Measurements from ENCODE around the gene RPL36. TPM values are rescaled to one million over a fixed set of nuclear protein-coding genes. Genes with fewer than 3 reads are reported as not detected.

RPL36 gene
- total and polyA plus RNA-seq, 5 donors from 2014 or later = 984 to 2,703 (median 1,992) TPM

DNA sequence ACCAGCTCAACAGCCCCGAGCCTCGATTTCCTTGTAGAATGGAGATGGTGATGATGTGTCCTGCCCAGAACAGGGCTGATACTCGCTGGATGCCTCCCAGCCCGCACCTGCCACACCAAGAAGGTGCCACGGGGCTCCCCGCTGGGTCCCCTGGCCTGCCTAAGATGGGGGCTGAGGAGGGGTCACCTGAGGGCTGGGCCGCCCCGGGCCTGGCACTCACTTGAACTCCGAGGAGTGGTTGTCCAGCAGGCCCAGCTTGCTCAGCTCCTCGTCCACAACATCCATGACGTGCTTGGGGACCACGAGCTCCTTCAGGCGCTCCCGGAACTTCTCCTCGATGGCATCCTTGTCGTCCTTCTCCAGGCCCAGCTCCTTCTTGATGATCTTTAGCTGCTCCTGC is 15.5 kb downstream of the RPL36 start:
- DNase-seq (no peak), ATAC-seq (ENCODE audit: low read depth in 2 of 2) (no peak)
- Mint-ChIP-seq H3K4me1 (peaks cover 0 to 7% (median under 1%) of the 10 kb centered on the region in 4 donors), H3K27ac (peak overlapping the region in 1 of 3 donors; percentile 77), H3K4me3 (no peak overlapping the region), H3K27me3 (no peaks in the 10 kb centered on the region), H3K36me3 (peaks cover 10% of the 10 kb centered on the region), H3K9me3 (no peaks in the 10 kb centered on the region)
- no peak overlapping the region for H3K27ac ChIP-seq (ENCODE audit: insufficient read depth, low read length, poor library complexity, severe bottlenecking)
- H3K27me3 ChIP-seq (ENCODE audit: control insufficient read depth, insufficient read depth, low read length) = no peaks in the 10 kb centered on the region
- no peaks in the 10 kb centered on the region for H3K4me1 ChIP-seq (ENCODE audit: control insufficient read depth, insufficient read depth, low read length, poor library complexity, severe bottlenecking)
- no peaks in the 10 kb centered on the region for H3K9me3 ChIP-seq (ENCODE audit: control insufficient read depth in 2 of 2, low read length in 2 of 2)
- peaks cover 35% of the 10 kb centered on the region for H3K36me3 ChIP-seq (ENCODE audit: control insufficient read depth, insufficient read depth, low read length)
- H3K4me3 ChIP-seq (ENCODE audit: low read depth, low read length) = no peak overlapping the region

DNA sequence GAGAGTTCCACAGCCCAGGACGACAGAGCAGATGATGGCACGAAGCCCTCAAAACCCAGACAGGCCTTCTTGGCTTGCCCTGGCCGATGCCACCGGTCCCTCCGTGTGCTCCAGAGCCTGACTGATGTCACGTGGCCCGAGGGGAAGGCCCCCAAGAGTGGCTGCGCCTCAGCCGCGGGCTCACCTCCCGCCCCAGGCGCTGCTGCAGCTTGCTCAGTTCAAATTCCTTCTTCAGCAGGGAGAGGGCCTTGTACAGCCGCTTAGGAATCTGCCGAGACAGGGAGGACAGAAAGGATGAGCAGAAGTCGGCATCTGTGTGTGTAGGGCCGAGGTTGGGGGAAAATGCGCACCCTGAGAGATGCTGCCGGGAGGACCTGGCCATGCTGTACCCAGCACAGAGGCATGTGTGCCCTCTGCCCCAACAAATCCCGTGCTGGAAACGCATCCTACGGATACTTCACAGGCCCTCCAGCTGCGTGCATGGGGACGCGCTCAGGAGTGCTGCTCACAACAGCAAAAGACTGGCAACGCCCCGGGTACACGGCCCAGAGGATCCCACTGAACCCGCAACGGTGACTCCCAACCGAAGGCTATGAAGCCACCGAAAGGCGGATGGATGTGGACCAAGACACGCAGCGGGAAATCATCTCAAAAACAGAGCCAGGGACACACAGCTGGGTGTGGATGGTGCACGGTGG is 16.9 kb downstream of the RPL36 start:
- Mint-ChIP-seq H3K27ac (peak overlapping the region in 2 of 3 donors; percentile 31 to 90), H3K9me3 (no peaks in the 10 kb centered on the region), H3K36me3 (peaks cover 10% of the 10 kb centered on the region), H3K4me1 (peaks cover 0 to 2% (median 0%) of the 10 kb centered on the region in 4 donors), H3K27me3 (no peaks in the 10 kb centered on the region), H3K4me3 (peak overlapping the region in 1 of 4 donors; percentile 32)
- no peaks in the 10 kb centered on the region for H3K4me1 ChIP-seq (ENCODE audit: control insufficient read depth, insufficient read depth, low read length, poor library complexity, severe bottlenecking)
- no peaks in the 10 kb centered on the region for H3K27me3 ChIP-seq (ENCODE audit: control insufficient read depth, insufficient read depth, low read length)
- no peak for DNase-seq
- no peak for ATAC-seq (ENCODE audit: low read depth in 2 of 2)
- H3K9me3 ChIP-seq (ENCODE audit: control insufficient read depth in 2 of 2, low read length in 2 of 2) = no peaks in the 10 kb centered on the region
- no peak overlapping the region for H3K4me3 ChIP-seq (ENCODE audit: low read depth, low read length)
- no peak overlapping the region for H3K27ac ChIP-seq (ENCODE audit: insufficient read depth, low read length, poor library complexity, severe bottlenecking)
- peaks cover 44% of the 10 kb centered on the region for H3K36me3 ChIP-seq (ENCODE audit: control insufficient read depth, insufficient read depth, low read length)

DNA sequence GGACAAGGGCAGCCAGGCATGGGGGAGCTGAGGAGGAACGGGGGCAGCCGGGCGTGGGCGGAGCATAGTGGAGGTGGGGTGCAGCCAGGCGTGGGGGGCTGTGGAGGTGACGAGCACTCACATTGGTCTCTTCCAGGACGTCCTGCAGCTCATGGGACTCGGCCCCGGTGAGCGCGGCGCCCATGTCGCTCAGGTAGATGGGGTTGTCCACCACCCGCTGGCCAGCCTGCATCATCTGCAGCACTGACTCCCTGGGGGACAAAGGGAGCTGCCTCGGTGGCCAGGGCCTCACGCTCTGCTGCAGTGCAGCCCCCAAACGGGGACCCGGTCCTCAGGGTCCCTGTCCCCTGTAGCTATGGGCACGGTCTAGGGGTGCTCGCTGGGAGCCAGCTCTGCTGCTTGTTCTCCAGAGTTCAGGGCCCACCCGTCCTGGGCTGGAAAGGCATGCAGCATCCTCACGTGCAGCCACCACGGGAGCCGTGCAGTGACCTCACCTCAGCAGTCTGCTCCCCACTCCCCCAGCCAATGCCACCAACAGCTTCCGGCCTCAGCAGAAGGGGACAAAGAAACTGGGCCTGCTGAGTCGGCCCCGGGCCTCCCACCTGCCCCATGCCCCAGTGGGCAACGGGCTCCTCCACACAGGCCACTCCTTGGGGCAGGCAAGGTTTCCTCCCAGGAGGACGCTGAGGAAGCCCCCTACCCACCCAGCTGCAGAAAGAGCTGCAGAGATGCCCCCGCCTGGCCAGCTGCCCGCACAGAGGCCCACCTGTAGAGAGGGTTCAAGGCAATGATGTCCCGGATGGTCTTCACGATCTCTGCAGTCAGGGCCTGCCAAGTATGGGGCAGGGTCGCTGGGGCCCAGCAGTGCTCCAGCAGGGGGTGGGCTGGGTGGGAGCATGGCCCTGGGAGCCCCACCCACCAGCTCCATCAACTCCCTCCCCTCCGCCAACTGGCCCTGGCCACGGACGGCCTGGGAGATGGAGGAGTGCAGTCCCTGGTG is 17.8 kb downstream of the RPL36 start:
- Histone ChIP-seq H3K27me3 (ENCODE audit: control insufficient read depth, insufficient read depth, low read length) (no peaks in the 10 kb centered on the region), H3K9me3 (ENCODE audit: control insufficient read depth in 2 of 2, low read length in 2 of 2) (no peaks in the 10 kb centered on the region), H3K27ac (ENCODE audit: insufficient read depth, low read length, poor library complexity, severe bottlenecking) (no peak overlapping the region), H3K36me3 (ENCODE audit: control insufficient read depth, insufficient read depth, low read length) (peaks cover 50% of the 10 kb centered on the region), H3K4me3 (ENCODE audit: low read depth, low read length) (no peak overlapping the region), H3K4me1 (ENCODE audit: control insufficient read depth, insufficient read depth, low read length, poor library complexity, severe bottlenecking) (no peaks in the 10 kb centered on the region)
- ATAC-seq (ENCODE audit: low read depth in 2 of 2) (peak in 1 of 2 donors; percentile 30), DNase-seq (no peak)
- Mint-ChIP-seq H3K4me3 (no peak overlapping the region), H3K27ac (peak overlapping the region in 1 of 3 donors; percentile 90), H3K9me3 (no peaks in the 10 kb centered on the region), H3K36me3 (peaks cover 13% of the 10 kb centered on the region), H3K4me1 (peaks cover 0 to 2% (median 0%) of the 10 kb centered on the region in 4 donors), H3K27me3 (no peaks in the 10 kb centered on the region)

DNA sequence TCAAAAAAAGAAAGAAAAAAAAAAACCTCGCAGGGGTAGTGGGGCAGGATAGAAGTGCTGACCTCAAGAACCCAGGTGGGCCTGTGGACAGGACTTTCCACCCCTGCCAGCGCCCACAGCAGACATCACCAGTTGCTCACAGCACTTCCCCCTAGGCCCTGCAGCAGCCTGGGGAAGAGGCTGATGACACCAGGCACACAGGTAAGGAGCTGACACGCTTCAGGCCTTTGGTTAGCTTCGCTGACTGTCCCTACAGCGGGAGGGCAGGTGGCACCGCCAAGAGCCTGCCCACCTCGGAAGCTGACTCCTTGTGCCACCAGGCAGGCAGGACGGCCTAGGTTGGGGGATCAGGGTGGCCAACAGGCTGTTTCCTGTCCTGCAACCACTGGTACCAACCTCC is 20.9 kb downstream of the RPL36 start:
- no peak for ATAC-seq (ENCODE audit: low read depth in 2 of 2)

DNA sequence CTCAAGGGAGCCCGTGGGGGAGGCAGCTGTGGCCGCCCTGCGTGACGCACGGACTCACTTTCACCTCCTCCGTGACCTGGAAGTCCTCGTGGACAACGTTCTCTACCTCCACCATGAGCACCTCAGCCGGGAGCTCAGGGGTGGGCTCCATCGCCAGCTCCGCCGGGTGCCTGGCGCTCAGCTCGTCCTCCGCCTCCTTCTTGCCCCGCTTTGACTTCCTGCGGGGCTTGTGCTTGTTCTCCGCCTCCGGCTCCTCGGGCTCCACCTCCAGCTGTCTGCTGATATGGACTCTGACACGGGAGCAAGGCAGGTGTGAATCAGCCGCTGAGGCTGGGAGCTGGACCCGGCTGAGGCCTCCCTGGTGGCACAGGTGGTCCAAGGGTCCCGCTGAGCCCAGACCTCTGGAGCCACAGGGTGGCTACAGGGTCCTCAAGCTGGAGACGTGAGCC is 21.6 kb downstream of the RPL36 start:
- Mint-ChIP-seq H3K4me1 (peaks cover 4 to 6% (median 5%) of the 10 kb centered on the region in 4 donors), H3K36me3 (peaks cover 7% of the 10 kb centered on the region), H3K27ac (no peak overlapping the region), H3K9me3 (no peaks in the 10 kb centered on the region), H3K27me3 (no peaks in the 10 kb centered on the region), H3K4me3 (no peak overlapping the region)
- Histone ChIP-seq H3K27ac (ENCODE audit: insufficient read depth, low read length, poor library complexity, severe bottlenecking) (no peak overlapping the region), H3K27me3 (ENCODE audit: control insufficient read depth, insufficient read depth, low read length) (no peaks in the 10 kb centered on the region), H3K9me3 (ENCODE audit: control insufficient read depth in 2 of 2, low read length in 2 of 2) (no peaks in the 10 kb centered on the region), H3K36me3 (ENCODE audit: control insufficient read depth, insufficient read depth, low read length) (peaks cover 44% of the 10 kb centered on the region), H3K4me3 (ENCODE audit: low read depth, low read length) (no peak overlapping the region), H3K4me1 (ENCODE audit: control insufficient read depth, insufficient read depth, low read length, poor library complexity, severe bottlenecking) (no peaks in the 10 kb centered on the region)
- ATAC-seq (ENCODE audit: low read depth in 2 of 2) (no peak), DNase-seq (no peak)

More for the DNA sequence above, 20.9 kb downstream of the RPL36 start:
- Histone ChIP-seq H3K4me3 (ENCODE audit: low read depth, low read length) (no peak overlapping the region), H3K4me1 (ENCODE audit: control insufficient read depth, insufficient read depth, low read length, poor library complexity, severe bottlenecking) (no peaks in the 10 kb centered on the region), H3K36me3 (ENCODE audit: control insufficient read depth, insufficient read depth, low read length) (peaks cover 51% of the 10 kb centered on the region), H3K27me3 (ENCODE audit: control insufficient read depth, insufficient read depth, low read length) (no peaks in the 10 kb centered on the region), H3K27ac (ENCODE audit: insufficient read depth, low read length, poor library complexity, severe bottlenecking) (no peak overlapping the region), H3K9me3 (ENCODE audit: control insufficient read depth in 2 of 2, low read length in 2 of 2) (no peaks in the 10 kb centered on the region)
- no peak overlapping the region for H3K4me3 Mint-ChIP-seq
- no peaks in the 10 kb centered on the region for H3K27me3 Mint-ChIP-seq
- H3K9me3 Mint-ChIP-seq = no peaks in the 10 kb centered on the region
- H3K4me1 Mint-ChIP-seq = peaks cover 4 to 5% (median 5%) of the 10 kb centered on the region in 4 donors
- peaks cover 10% of the 10 kb centered on the region for H3K36me3 Mint-ChIP-seq
- no peak overlapping the region for H3K27ac Mint-ChIP-seq
- DNase-seq = no peak

DNA sequence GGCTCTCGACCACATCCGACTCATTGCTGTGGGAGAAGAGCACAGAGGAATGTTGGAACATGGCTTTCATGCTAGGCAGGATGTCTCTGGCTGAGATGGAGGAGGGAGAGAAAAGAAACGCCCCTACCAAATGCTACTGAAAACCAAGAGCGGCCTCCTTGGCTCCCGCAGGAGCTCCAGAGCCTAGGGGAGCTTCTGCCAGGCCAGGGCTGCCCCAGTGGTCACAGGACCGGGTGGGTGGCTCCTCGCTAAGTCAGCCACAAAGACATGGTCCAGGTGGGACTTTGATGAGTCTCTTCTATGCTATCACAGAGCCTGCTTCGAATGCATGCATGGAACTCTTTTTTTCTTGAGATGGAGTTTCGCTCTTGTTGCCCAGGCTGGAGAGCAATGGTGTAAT is 23.1 kb downstream of the RPL36 start:
- Mint-ChIP-seq H3K4me1 (peaks cover 4 to 18% (median 13%) of the 10 kb centered on the region in 4 donors), H3K36me3 (peaks cover 6% of the 10 kb centered on the region), H3K27me3 (no peaks in the 10 kb centered on the region), H3K27ac (no peak overlapping the region), H3K9me3 (no peaks in the 10 kb centered on the region), H3K4me3 (no peak overlapping the region)
- H3K4me3 ChIP-seq (ENCODE audit: low read depth, low read length) = no peak overlapping the region
- H3K36me3 ChIP-seq (ENCODE audit: control insufficient read depth, insufficient read depth, low read length) = peaks cover 37% of the 10 kb centered on the region
- no peaks in the 10 kb centered on the region for H3K27me3 ChIP-seq (ENCODE audit: control insufficient read depth, insufficient read depth, low read length)
- ATAC-seq (ENCODE audit: low read depth in 2 of 2) = no peak
- H3K27ac ChIP-seq (ENCODE audit: insufficient read depth, low read length, poor library complexity, severe bottlenecking) = no peak overlapping the region
- peaks cover 12% of the 10 kb centered on the region for H3K4me1 ChIP-seq (ENCODE audit: control insufficient read depth, insufficient read depth, low read length, poor library complexity, severe bottlenecking)
- no peak for DNase-seq
- no peaks in the 10 kb centered on the region for H3K9me3 ChIP-seq (ENCODE audit: control insufficient read depth in 2 of 2, low read length in 2 of 2)

DNA sequence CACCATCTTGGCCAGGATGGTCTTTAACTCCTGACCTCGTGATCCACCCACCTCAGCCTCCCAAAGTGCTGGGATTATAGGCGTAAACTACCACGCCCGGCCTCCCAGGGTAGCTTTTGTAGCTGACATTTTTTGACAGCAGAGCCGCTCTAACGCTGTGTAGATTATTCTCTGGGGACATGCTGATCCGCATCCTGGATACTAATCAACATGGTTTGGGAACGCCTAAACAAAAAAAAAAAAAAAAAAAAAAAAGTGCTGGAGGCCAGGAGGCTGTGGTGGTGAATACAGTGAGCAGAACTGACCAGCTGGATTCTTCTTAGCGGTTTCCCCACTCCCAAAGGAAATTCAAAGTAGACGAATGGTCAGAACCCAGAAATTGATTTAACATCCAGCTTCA is 24.7 kb downstream of the RPL36 start:
- DNase-seq (no peak), ATAC-seq (ENCODE audit: low read depth in 2 of 2) (no peak)
- Mint-ChIP-seq H3K4me3 (no peak overlapping the region), H3K4me1 (peaks cover 4 to 31% (median 24%) of the 10 kb centered on the region in 4 donors), H3K27ac (no peak overlapping the region), H3K36me3 (peaks cover 6% of the 10 kb centered on the region), H3K27me3 (no peaks in the 10 kb centered on the region), H3K9me3 (no peaks in the 10 kb centered on the region)
- Histone ChIP-seq H3K27ac (ENCODE audit: insufficient read depth, low read length, poor library complexity, severe bottlenecking) (no peak overlapping the region), H3K4me1 (ENCODE audit: control insufficient read depth, insufficient read depth, low read length, poor library complexity, severe bottlenecking) (peaks cover 25% of the 10 kb centered on the region), H3K4me3 (ENCODE audit: low read depth, low read length) (no peak overlapping the region), H3K27me3 (ENCODE audit: control insufficient read depth, insufficient read depth, low read length) (no peaks in the 10 kb centered on the region), H3K36me3 (ENCODE audit: control insufficient read depth, insufficient read depth, low read length) (peaks cover 34% of the 10 kb centered on the region), H3K9me3 (ENCODE audit: control insufficient read depth in 2 of 2, low read length in 2 of 2) (no peaks in the 10 kb centered on the region)
